GM11168 (cell line): ENCODE results near the gene IFITM2.

Source experiments
- in situ Hi-C: fragments of 300-500 bp; cut with MboI; formaldehyde crosslinking; loops from one replicate; pipeline ENCODE4 v1.12.0; 2022; ENCODE audit warnings: low sequenced_read_pairs; ENCODE audit not compliant: unreplicated experiment

IFITM2 gene

DNA sequence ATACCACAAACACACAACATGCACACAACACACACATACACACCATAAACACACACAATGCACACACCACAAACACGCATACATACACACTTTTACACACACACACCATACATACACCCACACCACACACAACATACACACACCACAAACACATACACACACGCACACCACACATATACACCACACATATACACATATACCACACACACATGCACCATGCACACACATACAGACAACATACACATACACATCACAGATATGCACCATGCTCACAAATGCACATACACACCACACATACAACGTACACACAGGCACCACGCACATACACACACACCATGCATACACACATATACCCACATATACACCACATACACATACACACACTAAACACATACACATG lies 50.0 kb downstream of the IFITM2 start:
- in situ Hi-C loops, result loop anchor here (5.0 kb wide), 1 partner anchor 150 kb away; the partner anchor contains the start of genes BET1L and RIC8A

DNA sequence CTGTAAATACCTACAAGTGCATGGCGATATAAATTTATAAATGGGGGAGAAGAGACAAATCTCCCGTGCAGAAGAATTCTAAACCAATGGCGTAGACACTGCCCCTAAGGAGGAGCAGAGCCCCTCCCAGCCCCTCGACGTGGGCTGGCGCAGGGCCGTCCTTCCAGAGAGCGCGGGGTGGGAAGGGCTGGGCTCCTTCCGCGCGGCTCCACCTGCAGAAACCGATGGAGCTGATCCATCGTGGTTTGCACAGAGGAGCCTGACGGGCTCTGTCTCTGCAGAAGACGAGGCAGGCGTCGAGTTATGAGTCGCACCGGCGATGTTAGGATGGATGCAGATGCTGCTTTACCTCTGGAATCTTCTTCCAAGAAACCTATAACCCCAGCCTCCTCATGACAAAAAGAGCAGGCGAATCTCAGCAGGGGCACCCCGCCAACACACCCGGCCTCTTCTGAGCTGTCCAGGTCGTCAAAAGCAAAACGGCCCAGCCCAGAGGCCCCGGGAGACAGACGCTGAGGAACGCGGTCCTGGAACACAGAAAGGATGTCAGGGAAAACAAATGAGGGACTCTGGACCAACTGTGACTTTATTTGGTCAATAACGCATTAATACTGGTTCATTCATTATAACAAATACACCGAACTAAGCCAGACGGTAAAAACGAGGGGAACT lies 50.6 kb downstream of the IFITM2 start:
- in situ Hi-C loops, result loop anchor here (5.0 kb wide), 1 partner anchor 151 kb away; the partner anchor contains the start of genes BET1L and RIC8A
